Left hindlimb (tissue), 1 donor: ENCODE measurements around the gene TTBK1.
"Not testable (repeated sequence)": the region's sequence is repeated elsewhere in the genome, so short reads cannot be mapped to it uniquely, and the experiment has no call there.

Experiments used
- DNase-seq: peaks from one replicate; pipeline ENCODE4 v3.0.0-alpha.2; 2018

TTBK1 gene

GRCh38 chr6:43290339-43290904 lies 47.1 kb downstream of the TTBK1 start:
- DNase-seq, result no peak

GRCh38 chr6:43290905-43291355 lies 47.6 kb downstream of the TTBK1 start:
- DNase-seq, result no peak

- DNase-seq, result no peak
Observed at GRCh38 chr6:43291708-43292107, 48.4 kb downstream of the TTBK1 start.

- no peak for DNase-seq
Observed at GRCh38 chr6:43292341-43292740, 49.1 kb downstream of the TTBK1 start.

- no peak for DNase-seq
Observed at GRCh38 chr6:43292763-43293318, 49.6 kb downstream of the TTBK1 start.

GRCh38 chr6:43293698-43294097 lies 50.4 kb downstream of the TTBK1 start:
- no peak for DNase-seq

GRCh38 chr6:43294536-43294935 lies 51.3 kb downstream of the TTBK1 start:
- no peak for DNase-seq

GRCh38 chr6:43295456-43295855 lies 52.2 kb downstream of the TTBK1 start:
- DNase-seq, result no peak

GRCh38 chr6:43296780-43297497 lies 53.7 kb downstream of the TTBK1 start:
- no peak for DNase-seq

- DNase-seq, result no peak
Observed at GRCh38 chr6:43297644-43298564, 54.6 kb downstream of the TTBK1 start, which contains the start of gene SLC22A7. SLC22A7 (plus strand) TSS chr6:43298260; CDS start chr6:43298359, 99 bp downstream.

GRCh38 chr6:43298565-43299337 lies 55.5 kb downstream of the TTBK1 start:
- DNase-seq, result no peak

- no peak for DNase-seq
Observed at GRCh38 chr6:43299338-43300293, 56.3 kb downstream of the TTBK1 start.

GRCh38 chr6:43301081-43301870 lies 58.0 kb downstream of the TTBK1 start:
- DNase-seq, result no peak

GRCh38 chr6:43302126-43302525 lies 58.8 kb downstream of the TTBK1 start:
- DNase-seq, result no peak

- DNase-seq, result not testable (repeated sequence)
Observed at GRCh38 chr6:43303006-43303405, 59.7 kb downstream of the TTBK1 start.

- no peak for DNase-seq
Observed at GRCh38 chr6:43303751-43304331, 60.6 kb downstream of the TTBK1 start.

- DNase-seq, result no peak
Observed at GRCh38 chr6:43304361-43304760, 61.1 kb downstream of the TTBK1 start.

- DNase-seq, result no peak
Observed at GRCh38 chr6:43304882-43305281, 61.6 kb downstream of the TTBK1 start.

GRCh38 chr6:43306086-43306485 lies 62.8 kb downstream of the TTBK1 start:
- DNase-seq, result no peak
